Loucy (cell line): Measurements from ENCODE around the gene ATPAF2.

Experiments used
- CTCF ChIP-seq: fragments of 200-600 bp; sonication (generic); conservative IDR thresholded peaks from 2 replicates; pipeline ENCODE4 v1.5.1; 2014; ENCODE audit warnings: mild to moderate bottlenecking, antibody characterized with exemption, low read length
- EZH2phosphoT487 ChIP-seq: fragments of 200-600 bp; IDR thresholded peaks from 2 replicates; pipeline ENCODE4 v1.6.1; 2018; ENCODE audit warnings: antibody characterized with exemption, mild to moderate bottlenecking, moderate library complexity, borderline replicate concordance

- TF ChIP-seq CTCF (no peak), EZH2phosphoT487 (no peak)
Observed at GRCh38 chr17:18014006-18014405, 25.0 kb downstream of the ATPAF2 start.
